ENCODE results near the gene FAM53A. TPM values are rescaled to one million over a fixed set of nuclear protein-coding genes. Genes with fewer than 3 reads are reported as not detected.

FAM53A gene
- total and polyA plus RNA-seq, 2 of the 13 experiments (the other 11 are each of a cell fraction or from before 2014, with no cell fraction given), result 0.48 to 1.1 TPM

DNA sequence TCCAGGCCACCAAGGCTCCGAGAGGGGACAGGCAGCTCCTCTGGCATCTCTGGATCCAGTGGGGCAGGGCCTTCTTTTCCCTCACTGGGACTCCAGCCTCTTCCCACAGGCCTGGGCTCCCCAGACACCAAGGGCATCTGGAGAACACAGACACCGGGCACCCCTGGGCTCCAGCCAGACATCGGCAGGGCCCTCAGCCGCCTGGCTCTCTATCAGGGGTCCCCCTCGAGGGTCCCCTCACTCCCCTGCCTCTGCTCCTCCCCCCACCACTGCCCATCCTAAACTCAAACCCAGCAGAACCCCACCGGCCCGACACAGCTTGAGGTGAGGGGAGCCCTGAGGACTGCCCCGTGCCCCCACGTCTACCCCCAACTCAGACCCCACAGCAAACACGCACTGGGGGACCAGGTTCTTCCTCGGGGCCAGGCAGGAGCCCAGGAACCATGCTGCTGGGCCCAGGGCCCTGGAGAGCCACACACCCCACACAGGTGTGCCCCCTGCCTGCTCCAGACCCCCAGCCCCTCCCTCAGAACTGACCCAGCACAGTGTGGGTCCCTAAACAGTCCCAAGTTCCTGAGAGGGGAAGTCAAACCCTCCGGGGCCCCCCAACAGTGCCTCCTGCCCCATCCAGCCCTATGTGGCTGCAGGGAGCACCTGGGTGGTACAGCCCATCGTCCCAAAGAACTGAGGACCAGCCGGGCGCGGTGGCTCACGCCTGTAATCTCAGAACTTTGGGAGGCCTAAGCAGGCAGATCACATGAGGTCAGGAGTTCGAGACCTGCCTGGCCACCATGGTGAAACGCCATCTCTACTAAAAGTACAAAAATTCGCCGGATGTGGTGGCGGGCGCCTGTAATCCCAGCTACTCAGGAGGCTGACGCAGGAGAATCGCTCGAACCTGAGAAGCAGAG lies 86.8 kb downstream of the FAM53A start:
- CTCF ChIA-PET (ENCODE audit: low intra/inter-chr PET ratio, low total read pairs), result no interaction called here
- Histone ChIP-seq H2AFZ (ENCODE audit: low read length) (no peak overlapping the region), H3K36me3 (replicated peaks in 1 of 2; ENCODE audit: control insufficient read depth in 1 of 2, insufficient read depth in 2 of 2, low read length in 2 of 2) (no peaks in the 10 kb centered on the region), H3K9me3 (ENCODE audit: low read length) (no peaks in the 10 kb centered on the region), H3K27me3 (ENCODE audit: control insufficient read depth in 1 of 2, insufficient read depth in 2 of 2, low read length in 2 of 2) (peaks cover 10 to 44% of the 10 kb centered on the region in 2 experiments), H4K20me1 (ENCODE audit: insufficient read depth, low read length) (no peaks in the 10 kb centered on the region), H3K79me2 (ENCODE audit: insufficient read depth, low read length) (no peaks in the 10 kb centered on the region), H3K27ac (ENCODE audit: extremely low read length, insufficient read depth, low read length) (no peak overlapping the region), H3K4me1 (ENCODE audit: insufficient read depth, low read length) (no peaks in the 10 kb centered on the region), H3K4me2 (ENCODE audit: low read depth, low read length) (no peak overlapping the region), H3K9ac (ENCODE audit: insufficient read depth, low read depth, low read length) (no peak overlapping the region), H3K4me3 (replicated peaks in 1 of 3; ENCODE audit: insufficient read depth in 1 of 3, low read depth in 2 of 3, low read length in 3 of 3) (no peak overlapping the region)
- intact Hi-C loops (cut with micrococcal nuclease; ENCODE audit: unreplicated experiment), result no loop called here
- DNase-seq (ENCODE audit: low spot score) (no peak), FAIRE-seq (no peak), ATAC-seq (no peak)
- in situ Hi-C loops (cut with HindIII; ENCODE audit: extremely low pct_ligation_motif_present, low pct_unique_long_range_greater_than_20kb), result no loop called here
- POLR2A ChIA-PET, result no interaction called here
- no TSS peak for BruUV-seq (replicated peaks)
- no peak for TF ChIP-seq SMARCE1 (IDR thresholded peaks at IDR 0.05; ENCODE audit: borderline replicate concordance)
- TF ChIP-seq, protein P1, sequence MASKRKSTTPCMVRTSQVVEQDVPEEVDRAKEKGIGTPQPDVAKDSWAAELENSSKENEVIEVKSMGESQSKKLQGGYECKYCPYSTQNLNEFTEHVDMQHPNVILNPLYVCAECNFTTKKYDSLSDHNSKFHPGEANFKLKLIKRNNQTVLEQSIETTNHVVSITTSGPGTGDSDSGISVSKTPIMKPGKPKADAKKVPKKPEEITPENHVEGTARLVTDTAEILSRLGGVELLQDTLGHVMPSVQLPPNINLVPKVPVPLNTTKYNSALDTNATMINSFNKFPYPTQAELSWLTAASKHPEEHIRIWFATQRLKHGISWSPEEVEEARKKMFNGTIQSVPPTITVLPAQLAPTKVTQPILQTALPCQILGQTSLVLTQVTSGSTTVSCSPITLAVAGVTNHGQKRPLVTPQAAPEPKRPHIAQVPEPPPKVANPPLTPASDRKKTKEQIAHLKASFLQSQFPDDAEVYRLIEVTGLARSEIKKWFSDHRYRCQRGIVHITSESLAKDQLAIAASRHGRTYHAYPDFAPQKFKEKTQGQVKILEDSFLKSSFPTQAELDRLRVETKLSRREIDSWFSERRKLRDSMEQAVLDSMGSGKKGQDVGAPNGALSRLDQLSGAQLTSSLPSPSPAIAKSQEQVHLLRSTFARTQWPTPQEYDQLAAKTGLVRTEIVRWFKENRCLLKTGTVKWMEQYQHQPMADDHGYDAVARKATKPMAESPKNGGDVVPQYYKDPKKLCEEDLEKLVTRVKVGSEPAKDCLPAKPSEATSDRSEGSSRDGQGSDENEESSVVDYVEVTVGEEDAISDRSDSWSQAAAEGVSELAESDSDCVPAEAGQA (IDR thresholded peaks at IDR 0.05; ENCODE audit: low read depth), result no peak
- TF ChIP-seq, protein P1 (CRISPR knock-in tag; IDR thresholded peaks at IDR 0.05; ENCODE audit: borderline replicate concordance), result no peak
- no peak for TF ChIP-seq KDM1A (CRISPR knock-in tag; IDR thresholded peaks at IDR 0.05)
- TF ChIP-seq BCL6 (CRISPR knock-in tag; IDR thresholded peaks at IDR 0.05), result no peak
- TF ChIP-seq ZNF484 (CRISPR knock-in tag; IDR thresholded peaks at IDR 0.05; ENCODE audit: borderline replicate concordance, low read depth), result no peak
- TF ChIP-seq, protein P2, sequence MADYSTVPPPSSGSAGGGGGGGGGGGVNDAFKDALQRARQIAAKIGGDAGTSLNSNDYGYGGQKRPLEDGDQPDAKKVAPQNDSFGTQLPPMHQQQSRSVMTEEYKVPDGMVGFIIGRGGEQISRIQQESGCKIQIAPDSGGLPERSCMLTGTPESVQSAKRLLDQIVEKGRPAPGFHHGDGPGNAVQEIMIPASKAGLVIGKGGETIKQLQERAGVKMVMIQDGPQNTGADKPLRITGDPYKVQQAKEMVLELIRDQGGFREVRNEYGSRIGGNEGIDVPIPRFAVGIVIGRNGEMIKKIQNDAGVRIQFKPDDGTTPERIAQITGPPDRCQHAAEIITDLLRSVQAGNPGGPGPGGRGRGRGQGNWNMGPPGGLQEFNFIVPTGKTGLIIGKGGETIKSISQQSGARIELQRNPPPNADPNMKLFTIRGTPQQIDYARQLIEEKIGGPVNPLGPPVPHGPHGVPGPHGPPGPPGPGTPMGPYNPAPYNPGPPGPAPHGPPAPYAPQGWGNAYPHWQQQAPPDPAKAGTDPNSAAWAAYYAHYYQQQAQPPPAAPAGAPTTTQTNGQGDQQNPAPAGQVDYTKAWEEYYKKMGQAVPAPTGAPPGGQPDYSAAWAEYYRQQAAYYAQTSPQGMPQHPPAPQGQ (CRISPR knock-in tag; IDR thresholded peaks at IDR 0.05; ENCODE audit: borderline replicate concordance), result no peak
- TF ChIP-seq ZSCAN29 (CRISPR knock-in tag; conservative IDR thresholded peaks at IDR 0.05), result no peak
- TF ChIP-seq MAFK (conservative IDR thresholded peaks at IDR 0.05 in 1 of 2, IDR thresholded peaks at IDR 0.05 in 1 of 2; ENCODE audit: low read length in 2 of 2), result no peak
- no peak for TF ChIP-seq NBN (conservative IDR thresholded peaks at IDR 0.05)
- TF ChIP-seq ZNF614 (CRISPR knock-in tag; IDR thresholded peaks at IDR 0.05; ENCODE audit: borderline replicate concordance), result no peak
- TF ChIP-seq, protein P3, sequence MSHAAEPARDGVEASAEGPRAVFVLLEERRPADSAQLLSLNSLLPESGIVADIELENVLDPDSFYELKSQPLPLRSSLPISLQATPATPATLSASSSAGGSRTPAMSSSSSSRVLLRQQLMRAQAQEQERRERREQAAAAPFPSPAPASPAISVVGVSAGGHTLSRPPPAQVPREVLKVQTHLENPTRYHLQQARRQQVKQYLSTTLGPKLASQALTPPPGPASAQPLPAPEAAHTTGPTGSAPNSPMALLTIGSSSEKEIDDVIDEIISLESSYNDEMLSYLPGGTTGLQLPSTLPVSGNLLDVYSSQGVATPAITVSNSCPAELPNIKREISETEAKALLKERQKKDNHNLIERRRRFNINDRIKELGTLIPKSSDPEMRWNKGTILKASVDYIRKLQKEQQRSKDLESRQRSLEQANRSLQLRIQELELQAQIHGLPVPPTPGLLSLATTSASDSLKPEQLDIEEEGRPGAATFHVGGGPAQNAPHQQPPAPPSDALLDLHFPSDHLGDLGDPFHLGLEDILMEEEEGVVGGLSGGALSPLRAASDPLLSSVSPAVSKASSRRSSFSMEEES (CRISPR knock-in tag; IDR thresholded peaks at IDR 0.05), result no peak
- TF ChIP-seq ZNF879 (CRISPR knock-in tag; IDR thresholded peaks at IDR 0.05), result no peak
- WGBS (ENCODE audit: low lambda C conversion rate), result 46% methylated on average over 17 of the region's 26 CpGs

All from HepG2 (cell line).